Hepatic stellate cell (primary cell): Measurements from ENCODE around the gene ENGASE.
"Not testable (repeated sequence)": the region's sequence is repeated elsewhere in the genome, so short reads cannot be mapped to it uniquely, and the experiment has no call there.

ENCODE experiments used
- DNase-seq: peaks from one replicate; pipeline ENCODE4 v3.0.0; 2011; ENCODE audit warnings: low spot score

Gene ENGASE

DNA sequence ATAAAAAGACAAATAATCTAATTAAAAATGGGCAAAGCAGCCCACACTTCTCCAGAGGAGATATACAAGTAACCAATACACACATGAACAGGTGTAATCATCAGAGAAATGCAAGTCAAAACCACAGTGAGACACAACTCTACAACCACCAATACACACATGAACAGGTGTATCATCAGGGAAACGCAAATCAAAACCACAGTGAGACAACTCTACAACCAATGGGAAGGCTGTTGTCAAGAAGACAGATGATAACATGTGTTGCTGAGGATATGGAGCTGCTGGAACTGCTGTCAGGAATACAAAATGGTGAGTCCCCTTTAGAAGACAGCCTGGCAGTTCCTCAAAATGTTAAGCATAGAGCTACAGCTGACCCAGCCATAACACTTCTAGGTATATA is 22.5 kb upstream of the ENGASE start:
- DNase-seq: no peak

DNA sequence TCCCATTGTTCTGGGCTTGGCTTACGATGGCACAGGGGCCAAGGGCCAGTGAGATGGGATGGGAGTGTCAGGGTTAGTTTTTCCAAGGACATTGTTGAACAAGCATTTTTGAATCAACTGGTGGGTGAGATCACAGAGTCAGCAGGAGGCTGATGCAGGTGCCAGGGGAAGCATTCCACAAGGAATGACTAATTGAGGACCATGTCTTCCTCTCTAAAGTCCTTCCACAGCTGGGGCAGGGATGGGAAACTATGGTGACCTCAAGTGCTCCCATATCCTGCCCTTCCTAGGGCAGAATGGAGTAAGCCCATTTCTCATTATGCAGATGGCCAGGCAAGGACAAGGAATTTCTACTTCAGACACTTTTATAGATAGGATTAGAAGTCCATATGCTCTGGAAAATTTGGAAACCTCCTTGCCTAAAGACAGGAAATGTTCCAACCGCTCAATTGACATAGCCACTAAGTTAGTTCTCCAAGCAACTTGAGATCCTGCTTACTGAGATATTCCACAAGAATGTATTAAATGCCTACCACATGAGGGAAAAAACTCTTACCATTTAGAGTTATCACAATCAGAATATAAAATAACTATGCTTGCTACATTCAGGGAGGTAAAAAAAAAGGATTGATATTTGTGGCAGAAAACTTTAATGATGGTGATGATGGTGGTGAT is 21.2 kb upstream of the ENGASE start:
- no peak for DNase-seq

DNA sequence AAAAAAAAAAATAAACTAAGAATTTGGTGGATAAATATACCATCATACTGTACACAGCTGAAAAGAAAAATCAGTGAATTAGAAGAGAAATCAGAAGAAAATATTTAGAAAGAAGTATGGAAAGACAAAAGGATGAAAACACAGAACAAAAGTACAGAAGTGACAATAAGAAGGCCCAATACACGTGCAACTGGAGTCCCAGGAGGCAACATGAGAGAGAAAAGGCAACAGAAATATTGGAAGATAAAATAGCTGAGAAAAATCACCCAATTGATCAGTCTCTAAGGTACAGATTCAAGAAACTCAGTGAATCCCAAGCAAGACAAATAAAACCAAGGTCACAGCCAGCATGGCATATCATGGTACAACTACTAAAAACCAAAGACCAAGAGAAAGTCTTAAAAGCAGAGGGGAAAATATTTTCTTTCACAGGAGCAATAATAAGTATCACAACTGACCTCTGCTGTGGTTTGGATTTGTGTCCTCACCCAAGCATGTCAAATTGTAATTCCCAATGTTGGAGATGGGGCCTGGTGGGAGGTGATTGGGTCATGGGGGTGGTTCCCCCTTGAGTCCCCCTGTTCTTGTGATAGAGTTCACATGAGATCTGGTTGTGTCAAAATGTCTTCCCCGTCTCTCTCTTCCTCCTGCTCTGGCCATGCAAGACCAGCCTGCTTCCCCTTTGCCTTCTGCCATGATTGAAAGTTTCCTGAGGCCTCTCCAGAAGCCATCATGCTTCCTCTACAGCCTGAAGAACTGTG is 20.2 kb upstream of the ENGASE start:
- DNase-seq: no peak

DNA sequence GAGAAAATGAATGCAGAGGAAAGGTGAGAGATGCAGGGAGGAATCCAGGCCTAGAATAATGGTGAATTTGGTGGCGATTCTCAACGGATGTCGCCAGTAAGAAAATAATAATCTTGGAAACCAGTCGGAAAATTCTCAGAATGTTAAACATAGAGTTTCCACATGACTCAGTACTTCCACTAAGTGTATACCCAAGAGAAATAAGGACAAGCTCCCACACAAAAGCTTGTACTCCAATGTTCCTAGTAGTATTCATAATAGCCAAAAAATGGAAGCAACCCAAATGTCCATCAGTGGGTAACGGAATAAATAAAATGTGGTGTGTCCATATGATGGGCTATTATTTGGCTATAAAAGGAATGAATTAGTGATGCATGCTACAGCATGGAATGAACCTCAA is 19.4 kb upstream of the ENGASE start:
- DNase-seq: no peak

DNA sequence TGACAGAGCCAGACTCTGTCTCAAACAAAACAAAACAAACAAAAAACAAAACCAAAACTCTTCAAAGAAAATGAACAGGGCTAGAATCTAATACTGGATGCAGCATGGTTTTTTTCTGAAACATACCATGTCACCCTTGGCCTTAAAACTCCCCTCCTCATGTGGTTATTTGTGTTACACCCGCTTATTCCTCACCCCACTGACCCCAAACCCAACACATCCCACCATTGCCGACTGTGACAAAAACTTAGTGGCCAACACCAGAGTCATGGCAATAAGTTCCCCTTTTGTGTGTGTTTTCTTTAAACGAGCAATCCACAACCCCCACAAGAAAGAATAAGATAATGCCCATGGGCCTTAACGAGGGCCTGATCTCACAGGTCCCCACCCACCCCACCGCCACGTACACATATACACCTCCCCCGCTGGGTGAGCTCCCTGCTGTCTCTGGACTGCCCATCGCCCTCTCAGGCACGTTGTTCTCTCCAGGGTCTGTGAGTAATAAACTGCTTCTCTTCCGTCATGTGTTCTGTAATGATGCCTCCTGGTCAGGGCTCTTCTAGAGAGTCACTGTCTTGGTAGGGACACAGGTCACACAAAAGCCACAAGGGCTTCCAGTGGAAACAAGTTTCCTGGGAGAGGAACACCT is 16.8 kb upstream of the ENGASE start:
- no peak for DNase-seq

DNA sequence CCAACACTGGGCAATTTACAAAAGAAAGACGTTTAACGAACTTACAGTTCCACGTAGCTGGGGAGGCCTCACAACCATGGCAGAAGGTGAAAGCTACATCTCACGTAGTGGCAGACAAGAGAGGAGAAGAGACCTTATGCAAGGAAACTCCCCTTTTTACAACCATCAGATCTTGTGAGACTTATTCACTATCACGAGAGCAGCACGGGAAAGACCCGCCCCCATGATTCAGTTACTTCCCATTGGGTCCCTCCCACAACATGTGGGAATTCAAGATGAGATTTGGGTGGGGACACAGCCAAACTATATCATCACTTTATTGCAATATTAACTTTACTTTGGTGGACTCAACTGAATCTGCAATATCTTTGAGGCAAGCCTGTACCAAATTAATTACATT is 11.9 kb upstream of the ENGASE start:
- no peak for DNase-seq

DNA sequence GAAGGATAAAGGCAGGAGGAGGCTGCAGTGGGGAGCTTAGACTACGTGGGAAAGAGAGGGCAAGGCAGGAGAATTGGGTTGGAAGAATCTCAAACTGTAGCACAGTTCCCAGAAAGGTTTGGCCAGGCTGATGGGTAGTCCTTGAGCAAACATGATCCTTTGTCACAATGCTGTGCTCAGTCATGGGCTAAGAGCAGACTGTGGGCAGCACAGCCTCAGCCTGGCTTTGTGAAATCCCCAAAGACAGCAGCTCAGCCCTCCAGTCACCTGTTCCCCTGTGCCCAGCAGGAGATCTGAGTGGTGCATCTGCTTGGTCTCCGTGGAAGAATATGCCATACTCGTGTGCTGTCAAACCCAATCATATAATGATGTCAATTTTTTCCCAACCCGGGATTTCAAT is 10.6 kb upstream of the ENGASE start:
- no peak for DNase-seq

DNA sequence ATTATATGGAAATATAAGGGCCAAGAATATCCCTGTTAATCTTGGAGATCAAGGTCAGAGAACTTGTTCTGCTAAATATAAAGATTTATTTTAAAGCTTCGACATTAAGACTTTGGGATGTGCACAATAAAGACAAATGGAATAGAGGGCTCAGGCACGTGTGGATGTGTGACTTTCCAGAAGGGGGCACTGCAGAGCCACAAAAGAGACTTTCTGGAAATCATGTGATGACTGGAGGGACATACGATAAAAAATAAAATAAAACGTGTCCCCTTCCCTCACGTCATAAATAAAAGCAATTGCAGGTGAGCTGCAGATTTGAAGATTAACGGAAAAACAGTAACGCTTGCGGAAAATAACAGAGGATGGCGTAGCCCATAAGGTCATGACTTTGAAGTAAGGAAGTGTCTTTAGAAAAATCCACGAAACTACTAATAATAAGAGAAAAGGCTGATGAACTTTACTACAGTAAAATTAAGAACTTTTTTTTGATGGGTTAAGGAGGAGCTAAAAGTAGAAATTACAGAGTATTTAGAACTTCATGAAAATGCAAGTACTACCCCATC is 9.4 kb upstream of the ENGASE start:
- no peak for DNase-seq

DNA sequence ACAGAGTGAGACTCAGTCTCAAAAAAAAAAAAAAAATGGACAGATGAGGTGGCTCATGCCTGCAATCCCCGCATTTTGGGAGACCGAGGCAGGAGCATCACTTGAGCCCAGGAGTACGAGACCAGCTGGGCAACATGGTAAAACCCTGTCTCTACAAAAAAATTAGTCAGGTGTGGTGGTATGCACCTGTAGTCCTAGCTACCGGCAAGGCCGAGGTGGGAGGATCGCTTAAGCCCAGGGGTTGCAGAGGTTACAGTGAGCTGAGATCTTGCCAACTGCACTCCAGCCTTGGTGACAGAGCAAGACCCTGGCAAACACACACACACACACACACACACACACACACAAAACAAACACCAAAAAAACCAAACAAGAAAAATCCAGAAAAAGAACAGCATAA is 7.7 kb upstream of the ENGASE start:
- no peak for DNase-seq

DNA sequence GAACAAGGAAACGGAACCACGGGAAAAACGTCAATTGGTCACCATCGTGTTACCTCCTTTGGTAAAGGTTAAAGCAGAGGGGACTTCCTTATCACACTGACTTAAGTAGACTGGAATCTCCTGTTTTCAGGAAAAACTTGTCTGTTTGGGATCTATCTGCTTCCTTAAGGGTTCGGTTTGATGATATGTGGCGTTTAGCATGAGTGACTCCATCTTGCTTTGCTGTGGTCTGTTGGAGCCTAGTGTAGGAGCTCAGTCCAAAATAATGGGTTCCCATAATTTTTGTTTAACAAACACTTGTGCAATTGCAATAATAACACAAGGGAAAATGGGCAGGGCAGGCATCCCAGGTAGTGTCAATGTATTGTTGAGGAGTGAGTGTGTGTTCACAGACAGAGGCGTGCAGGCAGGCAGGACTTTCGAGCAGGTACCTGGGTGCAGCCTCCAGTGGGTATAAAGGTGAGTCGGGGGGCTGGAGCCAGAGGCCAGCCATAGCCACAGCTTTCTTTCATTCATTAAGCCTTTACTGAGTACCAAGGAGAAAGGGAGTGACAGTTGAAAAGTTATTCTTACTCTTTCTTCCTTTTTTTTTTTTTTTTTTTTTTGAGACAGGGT is 4.3 kb upstream of the ENGASE start:
- DNase-seq: no peak

DNA sequence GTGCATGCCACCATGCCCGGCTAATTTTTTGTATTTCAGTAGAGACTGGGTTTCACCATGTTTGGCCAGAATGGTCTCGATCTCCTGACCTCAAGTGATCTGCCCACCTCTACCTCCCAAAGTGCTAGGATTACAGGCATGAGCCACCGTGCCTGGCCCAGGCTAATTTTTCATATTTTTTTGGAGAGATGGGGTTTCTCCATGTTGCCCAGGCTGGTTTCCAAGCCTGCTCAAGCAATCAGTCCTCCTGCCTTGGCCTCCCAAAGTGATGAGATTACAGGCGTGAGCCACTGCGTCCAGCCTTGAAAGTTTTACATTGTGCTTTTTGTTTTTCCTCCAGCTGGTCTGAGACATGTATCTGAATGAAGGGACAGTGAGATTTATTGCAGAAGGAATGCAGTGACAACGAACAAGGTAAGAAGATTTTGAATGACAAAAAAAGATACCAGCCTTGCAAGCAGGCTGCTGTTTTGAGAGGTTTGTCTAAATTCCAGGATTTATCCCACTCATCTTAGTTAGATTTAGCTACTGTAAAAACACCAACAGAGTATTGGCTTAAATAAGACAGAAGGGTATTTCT is 3.4 kb upstream of the ENGASE start:
- DNase-seq: no peak

DNA sequence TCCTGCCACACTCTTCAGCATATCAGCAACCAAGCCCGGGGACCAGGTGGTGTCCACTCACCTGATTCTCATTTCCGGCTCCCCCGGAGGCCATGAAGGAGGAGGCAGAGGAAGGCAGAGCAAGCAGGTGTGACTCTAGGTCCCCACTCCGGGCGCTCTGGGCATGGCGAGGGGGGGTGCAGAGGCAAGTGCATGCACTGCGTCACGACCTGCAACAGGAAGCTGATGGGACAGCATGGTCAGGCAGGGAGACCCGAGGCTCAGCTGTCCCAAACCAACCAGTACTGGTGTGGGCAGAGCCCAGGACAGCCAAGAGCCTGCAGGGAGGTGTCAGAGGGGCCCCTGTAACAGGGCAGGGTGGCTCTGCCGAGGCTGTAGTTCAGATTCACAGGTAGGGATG is 2.1 kb upstream of the ENGASE start:
- DNase-seq: no peak

DNA sequence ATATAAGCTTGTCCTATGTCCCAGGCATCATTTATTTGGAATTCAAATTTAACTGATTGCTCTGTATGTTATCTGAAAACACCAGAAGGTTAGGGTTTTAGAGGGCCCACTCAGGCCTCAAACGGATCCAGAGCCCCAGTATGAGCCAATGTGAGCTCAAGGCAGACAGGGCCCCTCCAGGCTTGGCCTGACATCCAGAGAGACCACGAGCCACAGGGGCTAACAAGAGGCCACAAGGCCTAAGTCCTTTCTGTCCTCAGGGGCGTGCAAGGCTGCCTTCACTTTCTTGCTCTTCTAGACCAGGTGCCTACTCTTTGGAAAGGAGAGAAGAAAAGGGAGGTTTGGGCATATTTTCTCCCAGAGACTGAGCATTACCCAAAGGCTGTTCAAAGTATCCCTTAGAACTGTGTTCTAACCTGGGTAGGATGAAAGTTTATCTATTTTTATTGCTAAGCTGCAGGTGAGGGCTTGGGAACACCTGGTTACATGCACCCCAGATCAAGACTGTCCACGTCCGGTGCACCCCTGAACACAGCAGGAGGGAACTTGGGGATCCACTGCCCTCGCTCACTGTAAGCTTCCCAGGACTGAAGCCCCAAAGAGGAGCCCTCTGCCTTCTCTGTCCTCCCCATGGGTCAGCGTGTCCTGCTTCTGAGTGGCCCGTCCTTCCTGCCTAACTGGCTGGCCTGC is 1.5 kb upstream of the ENGASE start:
- no peak for DNase-seq

DNA sequence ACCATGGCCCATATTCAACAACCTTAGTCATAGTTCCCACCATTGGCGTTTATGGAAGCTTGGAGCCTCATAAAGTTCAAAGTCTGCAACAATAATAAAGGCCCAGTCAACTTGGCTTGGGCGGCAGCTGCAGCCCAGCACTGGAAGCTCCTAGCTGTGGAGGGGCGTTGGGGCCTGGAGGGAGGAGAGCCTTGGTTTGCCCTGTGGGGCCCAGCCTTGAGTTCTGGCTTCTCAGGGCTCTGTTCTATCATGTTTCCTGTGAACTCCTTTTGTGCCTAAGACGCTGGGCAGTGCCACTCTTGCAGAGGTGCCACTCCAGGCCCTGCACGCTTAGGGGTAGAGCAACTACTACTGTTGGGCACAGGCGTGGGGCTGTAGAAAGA is 927 bp upstream of the ENGASE start:
- DNase-seq: no peak

DNA sequence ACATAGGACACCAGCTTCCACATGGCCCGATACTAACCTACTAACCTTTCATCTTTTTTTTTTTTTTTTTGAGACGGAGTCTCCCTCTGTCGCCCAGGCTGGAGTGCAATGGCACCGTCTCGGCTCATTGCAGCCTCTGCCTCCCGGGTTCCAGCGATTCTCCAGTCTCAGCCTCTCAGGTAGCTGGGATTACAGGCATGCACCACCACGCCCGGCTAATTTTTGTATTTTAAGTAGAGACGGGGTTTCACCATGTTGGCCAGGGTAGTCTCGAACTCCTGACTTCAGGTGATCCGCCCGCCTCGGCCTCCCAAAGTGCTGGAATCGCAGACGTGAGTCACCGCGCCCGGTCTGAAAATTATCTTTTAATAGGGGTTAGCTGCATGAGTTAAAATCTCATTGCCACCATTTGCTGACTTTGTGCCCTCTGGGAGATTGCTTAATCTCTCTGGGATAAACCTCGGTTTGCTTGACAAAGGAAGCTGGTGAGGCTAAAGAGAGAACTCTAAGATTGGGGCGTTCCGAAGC is 439 bp upstream of the ENGASE start:
- DNase-seq: not testable (repeated sequence)

DNA sequence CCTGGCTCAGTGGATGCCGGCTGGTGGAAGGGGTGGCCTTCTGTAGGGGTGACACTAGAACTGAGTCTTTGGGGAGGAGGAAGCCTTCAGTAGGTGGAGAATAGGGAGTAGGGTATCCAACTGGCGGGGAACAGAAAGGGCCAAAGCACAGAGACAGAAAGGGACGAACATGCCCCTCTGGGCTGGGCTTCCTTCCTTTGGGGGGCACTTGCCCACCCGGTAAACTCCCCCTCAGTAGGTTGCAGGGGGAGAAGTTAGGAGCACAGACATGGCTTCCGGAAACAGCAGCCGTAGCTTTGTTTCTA is 774 bp downstream of the ENGASE start:
- no peak for DNase-seq

DNA sequence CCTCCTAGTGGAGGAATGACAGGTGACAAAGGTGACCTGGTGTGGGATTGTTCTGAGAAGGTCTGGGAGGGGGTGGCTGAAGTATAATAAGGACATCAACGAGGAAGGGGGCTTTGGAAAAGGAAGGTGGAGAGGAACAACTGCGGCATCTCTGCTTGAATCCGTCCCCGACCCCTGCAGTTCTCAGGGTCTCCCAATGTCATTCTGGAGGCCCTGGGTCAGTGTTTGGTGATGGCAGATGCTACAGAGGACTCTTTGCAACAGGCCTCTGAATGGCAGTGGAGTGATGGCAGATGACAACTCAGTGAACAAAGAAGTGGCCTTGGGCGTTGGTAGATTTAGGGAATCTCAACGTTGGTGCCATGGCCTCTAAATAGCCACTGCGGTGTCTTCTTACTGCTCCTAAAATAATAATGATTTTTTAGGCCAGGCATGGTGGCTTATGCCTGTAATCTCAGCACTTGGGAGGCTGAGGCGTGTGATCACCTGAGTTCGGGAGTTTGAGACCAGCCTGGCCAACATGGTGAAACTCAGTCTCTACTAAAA is 1.3 kb downstream of the ENGASE start:
- no peak for DNase-seq

DNA sequence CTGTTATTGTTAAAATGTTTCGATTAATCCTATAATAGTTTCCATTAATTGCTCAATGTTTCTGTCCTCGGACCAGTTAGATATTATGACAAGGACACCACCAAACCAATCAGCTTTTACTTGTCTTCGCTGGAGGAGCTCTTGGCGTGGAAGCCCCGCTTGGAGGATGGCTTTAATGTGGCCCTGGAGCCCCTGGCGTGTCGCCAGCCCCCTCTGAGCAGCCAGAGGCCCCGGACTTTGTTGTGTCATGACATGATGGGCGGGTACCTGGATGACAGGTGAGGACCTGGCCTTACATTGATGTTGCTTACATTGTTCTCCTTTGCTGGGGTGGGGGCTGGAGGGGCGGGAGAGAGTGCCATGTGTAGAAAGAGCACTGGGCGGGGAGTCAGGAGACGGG is 3.0 kb downstream of the ENGASE start:
- no peak for DNase-seq

DNA sequence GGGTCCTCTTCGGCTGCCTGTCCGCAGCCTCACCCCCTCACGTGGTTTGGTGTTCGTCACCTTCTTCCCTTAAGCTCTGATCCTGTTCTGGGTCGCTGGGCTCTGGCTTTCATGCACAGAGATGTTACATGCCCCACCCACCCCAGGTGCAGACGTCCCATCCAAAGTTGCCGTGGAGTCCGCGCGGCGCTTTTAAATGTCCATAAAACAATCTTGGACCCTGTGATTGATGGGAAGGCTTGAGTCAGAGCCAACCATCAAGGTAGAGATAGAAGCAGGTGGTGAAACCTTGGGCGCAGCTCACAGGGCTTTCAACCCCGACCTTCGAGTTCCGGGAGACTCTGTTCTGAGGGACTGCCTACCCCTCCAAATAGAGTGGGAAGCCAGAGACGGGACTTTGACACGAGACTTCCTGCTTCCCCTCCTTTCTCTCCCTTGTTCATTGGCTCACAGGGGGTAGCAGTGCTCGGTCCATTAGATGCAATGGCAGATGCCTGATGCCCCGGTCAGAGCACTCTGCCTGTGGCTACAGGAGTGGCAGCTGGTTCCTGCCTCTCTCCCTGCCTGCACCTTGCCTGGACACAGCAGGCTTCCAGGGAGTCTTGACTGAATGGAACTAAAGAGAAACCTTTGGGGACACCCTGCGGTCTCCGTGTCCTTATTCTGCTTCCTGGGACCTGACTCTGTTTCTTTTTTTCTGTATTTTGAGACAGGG is 4.0 kb downstream of the ENGASE start:
- no peak for DNase-seq

DNA sequence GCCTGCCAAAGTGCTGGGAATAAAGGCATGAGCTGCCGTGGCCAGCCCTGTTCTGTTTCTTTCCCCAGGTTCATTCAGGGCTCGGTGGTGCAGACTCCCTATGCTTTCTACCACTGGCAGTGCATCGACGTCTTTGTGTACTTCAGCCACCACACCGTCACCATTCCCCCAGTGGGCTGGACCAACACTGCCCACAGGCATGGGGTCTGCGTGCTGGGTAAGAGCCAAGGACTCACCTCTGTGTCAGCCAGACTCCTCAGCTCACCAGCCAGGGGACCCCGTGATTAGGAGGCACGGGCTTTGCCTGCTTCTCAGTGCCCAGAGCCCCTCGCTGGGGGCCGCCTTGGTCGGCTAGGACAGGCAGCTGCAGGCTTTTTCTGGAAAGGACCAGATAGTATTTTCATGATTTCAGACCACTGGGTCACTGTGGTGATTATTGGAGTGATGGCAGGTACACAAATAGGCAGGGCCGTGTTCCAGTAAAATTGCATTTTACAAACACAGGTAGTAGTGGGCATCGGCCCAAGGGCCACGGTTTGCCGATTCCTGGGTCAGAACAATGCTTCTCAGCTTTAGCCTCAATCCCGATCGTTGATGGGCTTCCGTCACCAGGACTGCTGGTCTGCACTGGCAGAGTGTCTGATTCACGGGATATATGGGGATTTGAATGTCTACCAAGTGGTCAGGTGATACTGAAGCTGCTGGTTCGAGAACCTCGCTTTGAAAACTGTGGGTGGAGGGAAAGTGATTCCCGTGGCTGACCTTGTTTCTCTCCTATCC is 5.0 kb downstream of the ENGASE start:
- DNase-seq: no peak
